ENCODE measurements around the gene FIBCD1.

- TF ChIP-seq POLR2AphosphoS5 (IDR thresholded peaks at IDR 0.05; ENCODE audit: low read depth, low read length) (no peak), POLR2A (IDR thresholded peaks at IDR 0.05; ENCODE audit: low read depth, low read length) (no peak), SPI1 (IDR thresholded peaks at IDR 0.05; ENCODE audit: low read depth, low read length) (no peak), TAF1 (IDR thresholded peaks at IDR 0.05; ENCODE audit: low read depth, low read length) (no peak), PAX5 (IDR thresholded peaks at IDR 0.05; ENCODE audit: insufficient read depth, low read length, severe bottlenecking) (no peak), POU2F2 (IDR thresholded peaks at IDR 0.05; ENCODE audit: low read depth, low read length) (no peak)
These were observed 41.0 kb downstream of the FIBCD1 start for GRCh38 chr9:130897848-130898551.
